Peyer's patch (tissue), 4 donors: ENCODE results near the gene ARID3B. TPM values are rescaled to one million over a fixed set of nuclear protein-coding genes. Genes with fewer than 3 reads are reported as not detected.
A peak's percentile ranks its signal among the peaks of the same experiment; 100 is the strongest.

Source experiments
- DNase-seq, 3 donors: peaks; one replicate each; pipeline ENCODE4 v3.0.0-alpha.2; 2017 to 2019
- H3K27ac ChIP-seq, 4 donors: fragments of 200-600 bp; sonication (generic); one replicate each; pipeline ENCODE4 v1.5.1; 2016 to 2019
- H3K27me3 ChIP-seq, 2 donors: fragments of 200-600 bp; sonication (generic); one replicate each; pipeline ENCODE4 v1.5.1; 2019
- H3K36me3 ChIP-seq, 3 donors: fragments of 200-600 bp; sonication (generic); one replicate each; pipeline ENCODE4 v1.5.1; 2016 to 2019
- H3K4me1 ChIP-seq, 4 donors: fragments of 200-600 bp; sonication (generic); one replicate each; pipeline ENCODE4 v1.5.1; 2016 to 2019
- H3K4me3 ChIP-seq, 4 donors: fragments of 200-600 bp; sonication (generic); 1 replicate in 3 of 4; 2 replicates in 1 of 4; pipeline ENCODE4 v1.5.1; 2016 to 2019; ENCODE audit warnings: mild to moderate bottlenecking in 1 of 4
- H3K9me3 ChIP-seq, 4 donors: fragments of 200-600 bp; sonication (generic); one replicate each; pipeline ENCODE4 v1.5.1; 2016 to 2019; ENCODE audit warnings: mild to moderate bottlenecking in 1 of 4
- CTCF ChIP-seq, 6 experiments: fragments of 450-650 bp in 4 of 6; fragments of 200-600 bp in 2 of 6; sonication (generic) in 1 of 6; IDR thresholded peaks; one replicate each; pipeline ENCODE4 v1.5.1; 2017 to 2019; ENCODE audit warnings: antibody characterized with exemption in 6 of 6, mild to moderate bottlenecking in 3 of 6, moderate library complexity in 1 of 6
- POLR2A ChIP-seq, 2 donors: fragments of 450-650 bp; IDR thresholded peaks; one replicate each; pipeline ENCODE4 v1.5.1; 2017; ENCODE audit warnings: antibody characterized with exemption in 2 of 2, mild to moderate bottlenecking in 2 of 2, moderate library complexity in 2 of 2
- total RNA-seq, 4 donors: library from RNA; depleted of rRNA; stranded (reverse); fragments of >200 nt; gene quantifications; one replicate each; pipeline ENCODE4 v1.1.0, GENCODE V29; 2016

ARID3B gene, protein sequence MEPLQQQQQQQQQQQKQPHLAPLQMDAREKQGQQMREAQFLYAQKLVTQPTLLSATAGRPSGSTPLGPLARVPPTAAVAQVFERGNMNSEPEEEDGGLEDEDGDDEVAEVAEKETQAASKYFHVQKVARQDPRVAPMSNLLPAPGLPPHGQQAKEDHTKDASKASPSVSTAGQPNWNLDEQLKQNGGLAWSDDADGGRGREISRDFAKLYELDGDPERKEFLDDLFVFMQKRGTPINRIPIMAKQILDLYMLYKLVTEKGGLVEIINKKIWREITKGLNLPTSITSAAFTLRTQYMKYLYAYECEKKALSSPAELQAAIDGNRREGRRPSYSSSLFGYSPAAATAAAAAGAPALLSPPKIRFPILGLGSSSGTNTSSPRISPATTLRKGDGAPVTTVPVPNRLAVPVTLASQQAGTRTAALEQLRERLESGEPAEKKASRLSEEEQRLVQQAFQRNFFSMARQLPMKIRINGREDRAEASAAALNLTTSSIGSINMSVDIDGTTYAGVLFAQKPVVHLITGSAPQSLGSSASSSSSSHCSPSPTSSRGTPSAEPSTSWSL
- 10 to 100 TPM; 10.9 to 29.4 (median 21.6) TPM for total RNA-seq

DNA sequence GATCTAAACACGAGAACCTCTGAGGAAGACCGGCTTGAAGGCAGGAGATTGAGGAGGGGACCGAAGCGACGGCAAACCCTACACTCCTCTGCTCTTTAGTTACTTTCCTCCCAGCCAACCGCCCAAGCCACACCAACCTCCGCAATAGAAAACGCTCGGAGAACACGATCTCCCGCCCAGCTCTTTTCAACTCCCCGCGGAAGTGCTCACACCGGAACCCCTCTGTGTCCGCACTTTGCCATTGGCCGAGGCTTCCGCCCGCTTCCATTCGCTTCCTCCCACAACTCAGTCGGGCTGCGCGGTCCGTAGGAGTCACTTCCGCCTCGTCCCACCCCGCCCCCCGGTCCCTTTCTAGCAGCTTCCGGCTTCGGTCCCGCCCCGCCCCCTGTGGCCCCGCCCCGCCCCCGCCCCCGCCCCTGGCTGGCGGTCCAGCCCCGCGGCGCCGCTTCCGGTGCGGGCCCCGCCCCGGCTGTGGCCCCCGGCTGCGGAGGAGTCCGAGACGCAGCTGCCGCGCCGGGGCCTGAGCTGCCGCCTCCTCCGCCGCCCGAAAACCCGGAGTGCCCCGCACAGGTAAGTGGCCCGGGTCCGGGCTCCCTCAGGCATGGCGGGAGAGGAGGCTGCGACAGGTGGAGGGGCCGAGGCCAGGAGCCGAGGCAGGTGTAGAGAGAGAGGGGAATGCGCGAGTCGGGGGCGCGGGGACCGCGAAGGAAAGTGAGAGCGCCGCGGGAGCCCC, at the start of gene ARID3B:
TSS of gene ARID3B (plus strand) at position 460 of the 733 bp plus-strand sequence. CDS start 2,717 bp downstream, outside the sequence.
- peaks cover 0 to 26% (median 5%) of the 10 kb centered on the region in 4 donors for H3K4me1 ChIP-seq
- no peaks in the 10 kb centered on the region for H3K9me3 ChIP-seq
- H3K36me3 ChIP-seq = peaks cover 0 to 3% (median 0%) of the 10 kb centered on the region in 3 donors
- peak within 1 kb of the TSS; percentile 85 to 98 (median 92) for H3K4me3 ChIP-seq
- TF ChIP-seq POLR2A (IDR thresholded peaks at IDR 0.05) = peak; percentile 43 to 45
- no peak for TF ChIP-seq CTCF (IDR thresholded peaks at IDR 0.05)
- H3K27me3 ChIP-seq = no peaks in the 10 kb centered on the region
- DNase-seq = peak; percentile 97 to 99 (median 98)
- peak within 1 kb of the TSS; percentile 76 to 95 (median 86) for H3K27ac ChIP-seq

DNA sequence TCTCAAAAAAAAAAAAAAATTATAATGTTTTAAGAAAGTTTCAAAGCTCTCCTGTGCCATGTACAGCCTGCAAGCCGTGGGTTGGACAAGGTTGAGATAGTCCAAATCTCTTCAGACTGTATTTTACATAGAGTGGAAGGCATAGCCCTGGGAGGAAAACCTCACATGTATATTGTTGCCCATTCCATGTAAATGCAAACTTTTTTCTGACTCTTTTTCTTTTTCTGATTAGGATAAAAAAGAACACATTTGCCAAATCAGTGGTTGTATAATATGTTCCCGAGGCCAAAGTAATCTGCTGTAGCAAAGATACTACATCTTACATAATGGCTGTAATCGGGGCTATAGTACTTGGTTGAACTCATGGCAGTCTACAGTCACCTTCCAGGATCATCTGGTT, 44.4 kb upstream of the ARID3B start:
- Histone ChIP-seq H3K36me3 (no peaks in the 10 kb centered on the region), H3K27me3 (no peaks in the 10 kb centered on the region), H3K9me3 (no peaks in the 10 kb centered on the region), H3K4me3 (no peak overlapping the region), H3K4me1 (no peaks in the 10 kb centered on the region), H3K27ac (no peak overlapping the region)
- no peak for DNase-seq
- TF ChIP-seq CTCF (IDR thresholded peaks at IDR 0.05) (no peak), POLR2A (IDR thresholded peaks at IDR 0.05) (no peak)

- DNase-seq = peak in 1 of 3 donors; percentile 48
Observed at GRCh38 chr15:74497584-74497983, 43.4 kb upstream of the ARID3B start.

GRCh38 chr15:74499366-74499765, 41.7 kb upstream of the ARID3B start:
- DNase-seq = no peak
- Histone ChIP-seq H3K9me3 (no peaks in the 10 kb centered on the region), H3K27me3 (no peaks in the 10 kb centered on the region), H3K4me1 (no peaks in the 10 kb centered on the region), H3K36me3 (no peaks in the 10 kb centered on the region), H3K4me3 (no peak overlapping the region), H3K27ac (no peak overlapping the region)
- TF ChIP-seq CTCF (IDR thresholded peaks at IDR 0.05) (no peak), POLR2A (IDR thresholded peaks at IDR 0.05) (no peak)

More at GRCh38 chr15:74497584-74497983, 43.4 kb upstream of the ARID3B start:
- no peaks in the 10 kb centered on the region for H3K27me3 ChIP-seq
- H3K27ac ChIP-seq = no peak overlapping the region
- TF ChIP-seq CTCF (IDR thresholded peaks at IDR 0.05) = no peak
- no peak for TF ChIP-seq POLR2A (IDR thresholded peaks at IDR 0.05)
- no peak overlapping the region for H3K4me3 ChIP-seq
- no peaks in the 10 kb centered on the region for H3K36me3 ChIP-seq
- no peaks in the 10 kb centered on the region for H3K9me3 ChIP-seq
- no peaks in the 10 kb centered on the region for H3K4me1 ChIP-seq

- Histone ChIP-seq H3K27me3 (no peaks in the 10 kb centered on the region), H3K9me3 (no peaks in the 10 kb centered on the region)
- peak in 1 of 3 donors; percentile 4 for DNase-seq
Observed at GRCh38 chr15:74500401-74500800, 40.6 kb upstream of the ARID3B start.

More at GRCh38 chr15:74500401-74500800, 40.6 kb upstream of the ARID3B start:
- no peaks in the 10 kb centered on the region for H3K36me3 ChIP-seq
- H3K4me1 ChIP-seq = no peaks in the 10 kb centered on the region
- H3K4me3 ChIP-seq = no peak overlapping the region
- TF ChIP-seq CTCF (IDR thresholded peaks at IDR 0.05) = no peak
- TF ChIP-seq POLR2A (IDR thresholded peaks at IDR 0.05) = no peak
- H3K27ac ChIP-seq = no peak overlapping the region
